IMR-90 (cell line): Measurements from ENCODE around the gene CALHM3. TPM values are rescaled to one million over a fixed set of nuclear protein-coding genes. Genes with fewer than 3 reads are reported as not detected.
A peak's percentile ranks its signal among the peaks of the same experiment; 100 is the strongest.

Experiments
- ATAC-seq: fragments of 200-7000 bp; cut with Tn5 transposase; 2 replicates; pipeline ENCODE4 v1.9.1; 2020; ENCODE audit warnings: low read depth, mild to moderate bottlenecking, moderate library complexity
- BruUV-seq: library from RNA; stranded (reverse); fragments of 400-500 nt; replicated peaks from 2 replicates; lab custom pipeline; 2021; lab: Mats Ljungman, UMichigan
- CTCF ChIA-PET: fragments of 300-600 bp; formaldehyde crosslinking; extraction: SDS; loops from one replicate; lab custom pipeline; 2021; ENCODE audit warnings: antibody characterized with exemption; lab: Yijun Ruan, JAX
- POLR2A ChIA-PET: fragments of 300-600 bp; sonication (Branson Sonifier 250); formaldehyde crosslinking; loops from one replicate; lab custom pipeline; 2022; ENCODE audit warnings: antibody characterized with exemption; ENCODE audit not compliant: unreplicated experiment; lab: Charles Lee
- DNase-seq: peaks from one replicate; pipeline ENCODE4 v3.0.0; 2013
- H2AFZ ChIP-seq: replicated peaks from 2 replicates; pipeline ENCODE3; 2013; ENCODE audit warnings: low read length, mild to moderate bottlenecking; ENCODE audit not compliant: poor library complexity
- H2AK5ac ChIP-seq: 2 replicates; pipeline ENCODE4 v1.6.1; 2013; ENCODE audit warnings: low read depth, low read length, inconsistent platforms
- H2AK9ac ChIP-seq: replicated peaks from 2 replicates; pipeline ENCODE3; 2013; ENCODE audit warnings: mild to moderate bottlenecking, low read depth, low read length, moderate library complexity; ENCODE audit not compliant: poor library complexity
- H2BK120ac ChIP-seq: 2 replicates; pipeline ENCODE4 v1.6.1; 2013; ENCODE audit warnings: low read depth, low read length, inconsistent platforms
- H2BK15ac ChIP-seq: 3 replicates; pipeline ENCODE4 v1.6.1; 2013; ENCODE audit warnings: low read depth, low read length, inconsistent platforms
- H2BK20ac ChIP-seq: 2 replicates; pipeline ENCODE4 v1.6.1; 2013; ENCODE audit warnings: low read depth, mild to moderate bottlenecking, inconsistent platforms, low read length, moderate library complexity
- H2BK5ac ChIP-seq: 2 replicates; pipeline ENCODE4 v1.6.1; 2013; ENCODE audit warnings: mild to moderate bottlenecking, low read depth, low read length, inconsistent platforms; ENCODE audit not compliant: poor library complexity, severe bottlenecking
- H3K14ac ChIP-seq: replicated peaks from 2 replicates; pipeline ENCODE4 v1.6.1; 2013; ENCODE audit warnings: low read depth, low read length, inconsistent platforms
- H3K18ac ChIP-seq: 2 replicates; pipeline ENCODE4 v1.6.1; 2013; ENCODE audit warnings: low read depth, low read length, control low read depth
- H3K23ac ChIP-seq: 2 replicates; pipeline ENCODE4 v1.6.1; 2013; ENCODE audit warnings: low read depth, low read length, inconsistent platforms
- H3K27ac ChIP-seq: 2 replicates; pipeline ENCODE4 v1.5.1; 2013; ENCODE audit warnings: mild to moderate bottlenecking, control low read depth, low read length; ENCODE audit not compliant: insufficient read depth
- H3K27me3 ChIP-seq: 2 replicates; pipeline ENCODE4 v1.6.1; 2013; ENCODE audit warnings: low read length; ENCODE audit not compliant: control insufficient read depth, insufficient read depth
- H3K36me3 ChIP-seq: 2 replicates; pipeline ENCODE4 v1.6.1; 2013; ENCODE audit warnings: low read length, mixed read lengths; ENCODE audit not compliant: control insufficient read depth, insufficient read depth
- H3K4ac ChIP-seq: 2 replicates; pipeline ENCODE4 v1.6.1; 2013; ENCODE audit warnings: low read depth, low read length, inconsistent platforms
- H3K4me1 ChIP-seq: 2 replicates; pipeline ENCODE4 v1.6.1; 2013; ENCODE audit warnings: low read length, mixed read lengths; ENCODE audit not compliant: control insufficient read depth, insufficient read depth
- H3K4me2 ChIP-seq: 2 replicates; pipeline ENCODE4 v1.6.1; 2013; ENCODE audit warnings: low read depth, mild to moderate bottlenecking, control low read depth, low read length, moderate library complexity
- H3K4me3 ChIP-seq: 2 replicates; pipeline ENCODE4 v1.5.1; 2013; ENCODE audit warnings: low read depth, mild to moderate bottlenecking, control low read depth, low read length, moderate library complexity; ENCODE audit not compliant: insufficient read depth
- H3K56ac ChIP-seq: 2 replicates; pipeline ENCODE4 v1.6.1; 2013; ENCODE audit warnings: low read length, inconsistent platforms; ENCODE audit not compliant: insufficient read depth; ENCODE audit errors: extremely low read depth
- H3K79me1 ChIP-seq, 2 experiments: 2 replicates each; pipeline ENCODE4 v1.6.1; 2013; ENCODE audit warnings: low read length in 2 of 2, inconsistent platforms in 1 of 2, low read depth in 1 of 2
- H3K9ac ChIP-seq: 2 replicates; pipeline ENCODE4 v1.6.1; 2013; ENCODE audit warnings: low read depth, low read length, control low read depth
- H3K9me1 ChIP-seq: 2 replicates; pipeline ENCODE4 v1.6.1; 2013; ENCODE audit warnings: low read length, inconsistent platforms; ENCODE audit not compliant: insufficient read depth
- H3K9me3 ChIP-seq: 2 replicates; pipeline ENCODE4 v1.6.1; 2013; ENCODE audit warnings: low read length; ENCODE audit not compliant: control insufficient read depth, insufficient read depth
- H4K20me1 ChIP-seq: 2 replicates; pipeline ENCODE4 v1.6.1; 2013; ENCODE audit warnings: low read length, inconsistent platforms; ENCODE audit not compliant: insufficient read depth
- H4K5ac ChIP-seq: 2 replicates; pipeline ENCODE4 v1.6.1; 2013; ENCODE audit warnings: mild to moderate bottlenecking, low read depth, low read length, control low read depth
- H4K8ac ChIP-seq, 2 experiments: 2 replicates each; pipeline ENCODE4 v1.6.1; 2013; ENCODE audit warnings: low read depth in 2 of 2, low read length in 2 of 2, control low read depth in 1 of 2, inconsistent platforms in 1 of 2
- H4K91ac ChIP-seq: 2 replicates; pipeline ENCODE4 v1.6.1; 2013; ENCODE audit warnings: low read depth, low read length, inconsistent platforms; ENCODE audit not compliant: insufficient read depth
- BHLHE40 ChIP-seq: fragments of 150-350 bp; IDR thresholded peaks from 2 replicates; pipeline ENCODE4 v1.6.1; 2016; ENCODE audit warnings: mild to moderate bottlenecking, low read depth, low read length
- CEBPB ChIP-seq: IDR thresholded peaks from 2 replicates; pipeline ENCODE4 v1.6.1; 2012; ENCODE audit warnings: low read depth, low read length, improper control_type of control experiment
- CHD1 ChIP-seq: IDR thresholded peaks from 2 replicates; pipeline ENCODE4 v1.6.1; 2012; ENCODE audit warnings: low read depth, low read length, improper control_type of control experiment
- ELK1 ChIP-seq: fragments of 150-350 bp; IDR thresholded peaks from 2 replicates; pipeline ENCODE4 v1.6.1; 2016; ENCODE audit warnings: low read depth, mild to moderate bottlenecking, low read length, moderate library complexity, borderline replicate concordance
- FOS ChIP-seq: fragments of 150-350 bp; IDR thresholded peaks from 2 replicates; pipeline ENCODE4 v1.6.1; 2016; ENCODE audit warnings: low read depth, low read length
- MAFK ChIP-seq: IDR thresholded peaks from 2 replicates; pipeline ENCODE4 v1.6.1; 2012; ENCODE audit warnings: low read depth, low read length, improper control_type of control experiment
- MAZ ChIP-seq: IDR thresholded peaks from 2 replicates; pipeline ENCODE4 v1.6.1; 2012; ENCODE audit warnings: low read depth, mild to moderate bottlenecking, low read length, improper control_type of control experiment, moderate library complexity, borderline replicate concordance
- MXI1 ChIP-seq: IDR thresholded peaks from 2 replicates; pipeline ENCODE4 v1.6.1; 2012; ENCODE audit warnings: low read depth, mild to moderate bottlenecking, low read length, moderate library complexity, borderline replicate concordance
- NFE2L2 ChIP-seq: fragments of 150-350 bp; IDR thresholded peaks from 2 replicates; pipeline ENCODE4 v1.6.1; 2016; ENCODE audit warnings: low read depth, mild to moderate bottlenecking, low read length
- POLR2A ChIP-seq: IDR thresholded peaks from 2 replicates; pipeline ENCODE4 v1.6.1; 2012; ENCODE audit warnings: mild to moderate bottlenecking, low read depth, low read length
- RCOR1 ChIP-seq: IDR thresholded peaks from 2 replicates; pipeline ENCODE4 v1.6.1; 2012; ENCODE audit warnings: mild to moderate bottlenecking, low read length, improper control_type of control experiment; ENCODE audit not compliant: insufficient replicate concordance
- RFX5 ChIP-seq: IDR thresholded peaks from 2 replicates; pipeline ENCODE4 v1.8.0; 2012; ENCODE audit warnings: low read depth, mild to moderate bottlenecking, low read length, moderate library complexity
- SMC3 ChIP-seq: fragments of 150-350 bp; IDR thresholded peaks from 2 replicates; pipeline ENCODE4 v1.6.1; 2016; ENCODE audit warnings: low read depth, mild to moderate bottlenecking, antibody characterized with exemption, low read length, moderate library complexity
- USF2 ChIP-seq: fragments of 150-350 bp; IDR thresholded peaks from 2 replicates; pipeline ENCODE4 v1.6.1; 2017; ENCODE audit warnings: mild to moderate bottlenecking, antibody characterized with exemption, low read length, low read depth
- WGBS, 2 experiments: methylation state at CpG; one replicate each; pipeline versions ENCODE4 v1.1.5 to v1.1.7; 2013; ENCODE audit warnings: missing lambda C conversion rate in 2 of 2; ENCODE audit not compliant: insufficient read length in 1 of 2; ENCODE audit errors: extremely low coverage in 2 of 2; 5-methylcytosine and 5-hydroxymethylcytosine counted together
- dilution Hi-C: fragments of 300-500 bp; cut with HindIII; formaldehyde crosslinking; loops from one replicate; pipeline ENCODE4 v1.14.3; 2018; ENCODE audit warnings: low sequenced_read_pairs; ENCODE audit not compliant: unreplicated experiment
- in situ Hi-C: fragments of 300-500 bp; cut with MboI; formaldehyde crosslinking; loops from 3 replicates; pipeline ENCODE4 v1.14.3; 2019; ENCODE audit warnings: low sequenced_read_pairs, inconsistent platforms, mixed read lengths
- intact Hi-C: fragments of 100-400 bp; cut with micrococcal nuclease; formaldehyde crosslinking; loops from 2 replicates; pipeline ENCODE4 v1.10.0; 2022
- polyA plus RNA-seq, 3 experiments: library from polyadenylated mRNA; depleted of rRNA; stranded (reverse); fragments of >200 nt; gene quantifications; 2 replicates each; pipeline ENCODE4 v1.2.3, GENCODE V29; 2012; ENCODE audit warnings: low replicate concordance in 1 of 3
- total RNA-seq: library from RNA; depleted of rRNA; stranded (reverse); fragments of >200 nt; gene quantifications from 2 replicates; pipeline ENCODE4 v1.2.3, GENCODE V29; 2012

The CALHM3 gene
- total and polyA plus RNA-seq, 2 of the 4 experiments (the other 2 are of a cell fraction) = not detected

GRCh38 chr10:103495321-103495720 is 16.3 kb upstream of the CALHM3 start (continued):
- TF ChIP-seq MAFK (no peak), POLR2A (no peak), BHLHE40 (no peak), MAZ (no peak)

GRCh38 chr10:103493916-103494877 is 15.2 kb upstream of the CALHM3 start:
- BruUV-seq = no TSS peak
- no peak for DNase-seq

More at GRCh38 chr10:103493916-103494877, 15.2 kb upstream of the CALHM3 start:
- Histone ChIP-seq H2BK20ac (no peak overlapping the region), H3K23ac (0 out of 2 replicates have a peak overlapping the region, but pooled peaks have one; percentile 69), H4K91ac (no peak overlapping the region), H3K4ac (no peak overlapping the region), H3K27me3 (peaks cover 66% of the 10 kb centered on the region), H3K4me2 (peak overlapping the region; percentile 54), H2AK5ac (no peak overlapping the region), H3K56ac (no peak overlapping the region), H3K9me3 (no peaks in the 10 kb centered on the region), H4K8ac (no peak overlapping the region), H3K4me3 (peak overlapping the region; percentile 35), H3K9ac (no peak overlapping the region), H3K27ac (no peak overlapping the region), H3K18ac (no peak overlapping the region), H4K20me1 (peaks cover 16% of the 10 kb centered on the region; the same call in 1 of the 2 replicates), H4K5ac (no peak overlapping the region), H2AK9ac (peak overlapping the region; percentile 18), H2BK120ac (no peak overlapping the region), H3K14ac (no peak overlapping the region), H3K36me3 (no peaks in the 10 kb centered on the region), H2BK5ac (no peak overlapping the region), H3K4me1 (peaks cover 19% of the 10 kb centered on the region), H3K9me1 (peaks cover 9% of the 10 kb centered on the region; the same call in 1 of the 2 replicates), H2AFZ (peak overlapping the region; percentile 74), H3K79me1 (no peaks in the 10 kb centered on the region), H2BK15ac (no peak overlapping the region)
- TF ChIP-seq CHD1 = no peak
- no peak for TF ChIP-seq SMC3
- no peak for TF ChIP-seq NFE2L2
- no peak for TF ChIP-seq POLR2A
- TF ChIP-seq FOS = no peak
- no peak for TF ChIP-seq RCOR1
- no peak for TF ChIP-seq USF2
- no peak for TF ChIP-seq MAZ
- no peak for TF ChIP-seq CEBPB
- TF ChIP-seq MXI1 = no peak
- TF ChIP-seq ELK1 = no peak
- no peak for TF ChIP-seq MAFK
- no peak for TF ChIP-seq RFX5
- TF ChIP-seq BHLHE40 = no peak
- in situ Hi-C loops (loop anchor here (10.0 kb wide), 1 partner anchor 191 kb away; no protein-coding TSS in a partner anchor), dilution Hi-C loops (no loop called here), intact Hi-C loops (no loop called here)
- CTCF ChIA-PET = no interaction called here
- peak; percentile 7 for ATAC-seq
- 2% methylated on average over 51 of the region's 92 CpGs; no CpG with 5 or more reads in 1 of the 2 experiments for WGBS, 2 experiments
- POLR2A ChIA-PET = no interaction called here
